GM12801 (cell line): Measurements from ENCODE around the gene HIF1AN.

Experiments
- CTCF ChIP-seq: IDR thresholded peaks from one replicate; pipeline ENCODE4 v1.5.1; 2011; ENCODE audit warnings: control low read depth; ENCODE audit not compliant: insufficient read length; ENCODE audit errors: extremely low read depth

Gene HIF1AN

GRCh38 chr10:100534726-100535125 lies 1.0 kb upstream of the HIF1AN start:
- no peak for TF ChIP-seq CTCF

- TF ChIP-seq CTCF, result no peak
Measured at GRCh38 chr10:100535338-100535714, 417 bp upstream of the HIF1AN start.

GRCh38 chr10:100537475-100537874 lies 1.7 kb downstream of the HIF1AN start:
- TF ChIP-seq CTCF, result no peak

- TF ChIP-seq CTCF, result no peak
Measured at GRCh38 chr10:100544950-100545349, 9.2 kb downstream of the HIF1AN start.

- TF ChIP-seq CTCF, result no peak
Measured at GRCh38 chr10:100551196-100551595, 15.5 kb downstream of the HIF1AN start.

GRCh38 chr10:100551738-100552137 lies 16.0 kb downstream of the HIF1AN start:
- TF ChIP-seq CTCF, result no peak

GRCh38 chr10:100553929-100554328 lies 18.2 kb downstream of the HIF1AN start:
- no peak for TF ChIP-seq CTCF

- TF ChIP-seq CTCF, result no peak
Measured at GRCh38 chr10:100554902-100555301, 19.2 kb downstream of the HIF1AN start.
